ENCODE data around the gene MTHFD1. TPM values are rescaled to one million over a fixed set of nuclear protein-coding genes. Genes with fewer than 3 reads are reported as not detected.

MTHFD1 gene
- total RNA-seq, 1 donor from 2014 or later, result 28.5 TPM

DNA sequence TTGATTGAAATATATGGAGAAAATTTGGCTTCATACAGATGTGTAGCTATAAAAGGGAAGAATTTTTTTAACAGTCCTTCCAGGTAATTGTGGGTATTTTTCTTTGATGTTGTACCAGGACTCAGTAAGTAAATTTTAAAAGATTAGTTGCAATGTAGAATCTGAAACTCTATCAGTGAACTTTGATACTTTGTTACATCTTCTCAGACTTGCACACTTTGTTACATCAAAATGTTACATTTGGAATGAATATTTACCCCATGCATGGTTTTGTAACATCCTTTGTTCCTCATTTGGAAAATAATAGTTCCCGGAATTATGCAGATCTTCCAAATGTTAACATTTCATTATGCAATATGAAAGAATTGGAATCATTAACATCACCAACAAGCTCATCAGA, 13.8 kb downstream of the MTHFD1 start:
- no peak for FAIRE-seq
- DNase-seq (ENCODE audit: low spot score in 2 of 2), result no peak

DNA sequence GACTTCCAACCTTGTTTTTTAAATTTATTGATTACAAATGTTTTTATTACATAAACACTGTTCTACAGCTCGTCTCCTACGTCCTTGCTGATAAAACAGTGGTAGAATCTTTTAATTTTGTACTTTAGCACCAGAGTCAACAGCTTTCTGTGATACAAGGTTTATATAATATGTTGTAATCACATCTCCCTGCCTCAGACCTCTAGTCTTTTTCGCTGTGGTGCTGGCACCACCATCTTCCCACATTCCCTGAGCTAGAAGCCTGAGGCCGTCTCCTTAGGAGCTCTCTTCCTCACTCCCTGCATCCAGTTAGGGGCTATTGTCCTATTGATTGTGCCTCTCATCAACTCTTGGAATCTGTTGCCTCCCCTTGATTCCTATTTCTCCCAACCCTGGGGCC, 17.1 kb downstream of the MTHFD1 start:
- FAIRE-seq (no peak), DNase-seq (ENCODE audit: low spot score in 2 of 2) (no peak)

GRCh38 chr14:64407329-64407728, 19.2 kb downstream of the MTHFD1 start:
- no peak for FAIRE-seq
- no peak for DNase-seq (ENCODE audit: low spot score in 2 of 2)

GRCh38 chr14:64409126-64409920, 21.2 kb downstream of the MTHFD1 start:
- DNase-seq (ENCODE audit: low spot score in 2 of 2) (no peak), FAIRE-seq (no peak)

GRCh38 chr14:64410084-64410774, 22.1 kb downstream of the MTHFD1 start:
- FAIRE-seq (no peak), DNase-seq (ENCODE audit: low spot score in 2 of 2) (no peak)

DNA sequence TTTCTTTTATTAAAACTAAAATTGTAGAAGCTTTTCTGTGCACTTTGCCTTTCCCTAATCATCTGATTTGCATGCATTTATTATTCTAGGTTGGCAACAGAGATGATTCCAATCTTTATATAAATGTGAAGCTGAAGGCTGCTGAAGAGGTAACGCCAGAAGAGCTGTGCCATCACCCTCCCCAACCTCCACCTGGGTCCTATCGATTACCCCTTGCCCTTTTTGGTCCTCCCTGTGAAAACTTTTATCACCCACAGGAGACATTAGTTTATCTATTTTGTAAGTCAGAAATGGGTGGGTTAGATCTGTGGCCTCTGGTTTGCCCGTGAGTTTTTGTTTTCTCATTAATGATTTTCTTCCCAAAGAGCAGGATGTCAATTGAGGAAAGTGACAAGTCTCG, 22.8 kb downstream of the MTHFD1 start:
- no peak for DNase-seq (ENCODE audit: low spot score in 2 of 2)
- no peak for FAIRE-seq

DNA sequence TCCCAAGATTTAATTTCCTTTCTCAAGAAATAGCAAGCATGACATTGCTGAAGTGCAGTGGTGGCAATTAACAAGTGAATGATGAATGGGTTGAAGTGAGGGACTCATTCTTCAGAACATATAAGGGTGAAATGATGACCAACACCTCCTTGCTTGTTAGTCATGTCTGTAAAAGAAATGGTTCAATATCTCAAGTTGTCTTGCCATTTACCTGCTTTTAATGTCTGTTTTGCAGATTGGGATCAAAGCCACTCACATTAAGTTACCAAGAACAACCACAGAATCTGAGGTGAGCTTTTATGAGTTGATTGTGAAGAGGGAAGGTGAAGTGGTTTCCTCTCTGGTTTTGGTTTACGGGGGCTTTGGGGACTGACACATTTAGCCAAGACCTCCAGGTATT, 24.1 kb downstream of the MTHFD1 start:
- DNase-seq (ENCODE audit: low spot score in 2 of 2) (no peak), FAIRE-seq (no peak)

GRCh38 chr14:64416348-64416932, 28.3 kb downstream of the MTHFD1 start:
- DNase-seq (ENCODE audit: low spot score in 2 of 2), result no peak
- FAIRE-seq, result no peak

- FAIRE-seq, result no peak
Observed at GRCh38 chr14:64417055-64417770, 29.1 kb downstream of the MTHFD1 start.

GRCh38 chr14:64417771-64418125, 29.6 kb downstream of the MTHFD1 start:
- FAIRE-seq (no peak), DNase-seq (ENCODE audit: low spot score in 2 of 2) (no peak)

More at GRCh38 chr14:64417055-64417770, 29.1 kb downstream of the MTHFD1 start:
- no peak for DNase-seq (ENCODE audit: low spot score in 2 of 2)

DNA sequence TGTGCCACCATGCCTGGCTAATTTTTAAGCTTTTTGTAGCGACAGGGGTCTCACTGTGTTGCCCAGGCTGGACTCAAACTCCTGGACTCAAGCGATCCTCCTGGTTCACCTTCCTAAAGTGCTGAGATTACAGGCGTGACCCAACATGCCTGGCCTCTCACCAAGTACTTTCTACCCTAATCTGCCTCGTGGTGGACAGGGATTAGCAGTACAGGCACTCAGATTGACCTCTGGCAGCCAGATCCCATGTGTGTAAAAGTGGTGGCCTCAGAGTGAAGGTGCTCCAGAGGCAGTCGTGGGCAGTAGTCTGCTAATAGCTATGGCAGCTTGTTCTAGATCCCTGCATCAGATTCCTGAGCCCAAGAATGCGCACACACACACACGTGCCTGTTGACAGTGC, 30.9 kb downstream of the MTHFD1 start:
- DNase-seq (ENCODE audit: low spot score in 2 of 2) (no peak), FAIRE-seq (no peak)

GRCh38 chr14:64421166-64421565, 33.0 kb downstream of the MTHFD1 start:
- DNase-seq (ENCODE audit: low spot score in 2 of 2) (no peak), FAIRE-seq (no peak)

GRCh38 chr14:64422005-64422404, 33.9 kb downstream of the MTHFD1 start:
- DNase-seq (ENCODE audit: low spot score in 2 of 2) (no peak), FAIRE-seq (no peak)

- FAIRE-seq (no peak), DNase-seq (ENCODE audit: low spot score in 2 of 2) (no peak)
Observed at GRCh38 chr14:64422756-64423155, 34.6 kb downstream of the MTHFD1 start.

GRCh38 chr14:64423987-64424386, 35.8 kb downstream of the MTHFD1 start:
- no peak for DNase-seq (ENCODE audit: low spot score in 2 of 2)
- FAIRE-seq, result no peak

DNA sequence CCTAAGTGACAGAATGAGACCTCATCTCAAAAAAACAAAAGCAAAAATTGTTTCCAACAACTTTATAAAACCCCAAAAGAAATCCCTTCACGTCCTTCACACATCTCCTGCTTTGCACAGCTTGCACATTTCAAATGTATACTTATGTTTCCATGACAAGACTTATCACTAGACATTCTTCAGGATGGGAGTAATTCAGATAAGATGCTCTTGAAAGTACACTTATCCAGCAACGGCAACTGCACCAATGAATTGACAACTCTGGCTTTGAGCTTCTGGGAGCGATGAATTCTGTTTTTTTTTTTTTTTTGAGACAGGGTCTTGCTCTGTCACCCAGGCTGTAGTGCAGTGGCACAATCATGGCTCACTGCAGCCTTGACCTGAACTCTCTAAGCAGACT, 46.4 kb downstream of the MTHFD1 start:
- no peak for DNase-seq (ENCODE audit: low spot score in 2 of 2)

GRCh38 chr14:64438181-64438841, 50.2 kb downstream of the MTHFD1 start:
- FAIRE-seq (no peak), DNase-seq (ENCODE audit: low spot score in 2 of 2) (no peak)

More for the DNA sequence above, 46.4 kb downstream of the MTHFD1 start:
- FAIRE-seq, result no peak

DNA sequence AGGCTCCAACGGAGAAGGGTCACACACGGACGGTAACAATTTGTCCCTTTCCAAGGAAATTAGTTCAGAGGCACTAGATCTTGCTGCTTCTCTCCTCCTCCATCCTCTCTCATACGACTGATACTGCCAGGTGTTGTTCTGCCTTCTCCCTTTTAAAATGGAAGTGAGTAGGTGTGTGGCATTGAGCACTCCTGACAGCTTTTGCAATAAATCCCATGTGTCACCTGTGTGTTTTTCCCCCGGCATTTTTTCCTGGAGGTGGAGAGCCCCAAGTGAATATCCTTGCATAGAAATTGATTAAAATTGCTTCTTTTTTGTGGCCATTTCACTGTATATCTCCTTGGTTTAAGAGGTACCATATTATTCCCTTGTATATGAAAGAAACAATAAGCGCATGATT, 51.0 kb downstream of the MTHFD1 start:
- no peak for DNase-seq (ENCODE audit: low spot score in 2 of 2)
- no peak for FAIRE-seq

GRCh38 chr14:64440494-64440893, 52.3 kb downstream of the MTHFD1 start:
- no peak for FAIRE-seq
- no peak for DNase-seq (ENCODE audit: low spot score in 2 of 2)

- FAIRE-seq, result no peak
Observed at GRCh38 chr14:64442300-64442988, 54.3 kb downstream of the MTHFD1 start.

More at GRCh38 chr14:64442300-64442988, 54.3 kb downstream of the MTHFD1 start:
- no peak for DNase-seq (ENCODE audit: low spot score in 2 of 2)

Data from frontal cortex (tissue), 4 donors.